Measurements from ENCODE around the gene ZNF410. TPM values are rescaled to one million over a fixed set of nuclear protein-coding genes. Genes with fewer than 3 reads are reported as not detected.

ZNF410 gene
- polyA plus RNA-seq, 1 donor from 2014 or later, result 73.7 TPM

GRCh38 chr14:73976125-73976524 is 89.5 kb downstream of the ZNF410 start:
- Histone ChIP-seq H3K9me3 (ENCODE audit: low read length) (no peaks in the 10 kb centered on the region), H4K20me1 (ENCODE audit: insufficient read depth) (no peaks in the 10 kb centered on the region), H3K27ac (ENCODE audit: low read length) (no peak overlapping the region), H3K9ac (ENCODE audit: low read length) (no peak overlapping the region), H3K4me2 (ENCODE audit: low read length) (no peak overlapping the region), H3K27me3 (ENCODE audit: insufficient read depth, low read depth, low read length) (no peaks in the 10 kb centered on the region), H2AFZ (ENCODE audit: low read depth, low read length) (no peak overlapping the region), H3K36me3 (ENCODE audit: insufficient read depth, low read length) (no peaks in the 10 kb centered on the region), H3K4me3 (ENCODE audit: low read length) (no peak overlapping the region), H3K9me2 (ENCODE audit: insufficient read depth, low read length) (no peaks in the 10 kb centered on the region), H3K79me2 (replicated peaks; ENCODE audit: insufficient read depth, low read length) (no peaks in the 10 kb centered on the region), H3F3A (ENCODE audit: insufficient read depth, low read length, poor library complexity, severe bottlenecking) (no peaks in the 10 kb centered on the region)
- TF ChIP-seq, protein P1, sequence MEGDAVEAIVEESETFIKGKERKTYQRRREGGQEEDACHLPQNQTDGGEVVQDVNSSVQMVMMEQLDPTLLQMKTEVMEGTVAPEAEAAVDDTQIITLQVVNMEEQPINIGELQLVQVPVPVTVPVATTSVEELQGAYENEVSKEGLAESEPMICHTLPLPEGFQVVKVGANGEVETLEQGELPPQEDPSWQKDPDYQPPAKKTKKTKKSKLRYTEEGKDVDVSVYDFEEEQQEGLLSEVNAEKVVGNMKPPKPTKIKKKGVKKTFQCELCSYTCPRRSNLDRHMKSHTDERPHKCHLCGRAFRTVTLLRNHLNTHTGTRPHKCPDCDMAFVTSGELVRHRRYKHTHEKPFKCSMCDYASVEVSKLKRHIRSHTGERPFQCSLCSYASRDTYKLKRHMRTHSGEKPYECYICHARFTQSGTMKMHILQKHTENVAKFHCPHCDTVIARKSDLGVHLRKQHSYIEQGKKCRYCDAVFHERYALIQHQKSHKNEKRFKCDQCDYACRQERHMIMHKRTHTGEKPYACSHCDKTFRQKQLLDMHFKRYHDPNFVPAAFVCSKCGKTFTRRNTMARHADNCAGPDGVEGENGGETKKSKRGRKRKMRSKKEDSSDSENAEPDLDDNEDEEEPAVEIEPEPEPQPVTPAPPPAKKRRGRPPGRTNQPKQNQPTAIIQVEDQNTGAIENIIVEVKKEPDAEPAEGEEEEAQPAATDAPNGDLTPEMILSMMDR (IDR thresholded peaks at IDR 0.05; ENCODE audit: poor library complexity, severe bottlenecking), result no peak
- TF ChIP-seq TAF1 (IDR thresholded peaks at IDR 0.05; ENCODE audit: low read depth) (no peak), SMC3 (conservative IDR thresholded peaks at IDR 0.05; ENCODE audit: poor library complexity) (no peak), EZH2 (IDR thresholded peaks at IDR 0.05; ENCODE audit: borderline replicate concordance, insufficient read depth, low read length, poor library complexity, severe bottlenecking) (no peak), MXI1 (conservative IDR thresholded peaks at IDR 0.05; ENCODE audit: poor library complexity, severe bottlenecking) (no peak), REST (IDR thresholded peaks at IDR 0.05; ENCODE audit: borderline replicate concordance) (no peak), POLR2AphosphoS5 (IDR thresholded peaks at IDR 0.05) (no peak), EP300 (conservative IDR thresholded peaks at IDR 0.05; ENCODE audit: poor library complexity, severe bottlenecking) (no peak), RAD21 (conservative IDR thresholded peaks at IDR 0.05) (no peak)

- no peaks in the 10 kb centered on the region for H3K27me3 ChIP-seq (ENCODE audit: insufficient read depth, low read depth, low read length)
- H4K20me1 ChIP-seq (ENCODE audit: insufficient read depth), result no peaks in the 10 kb centered on the region
- H3K9me3 ChIP-seq (ENCODE audit: low read length), result no peaks in the 10 kb centered on the region
- H3K27ac ChIP-seq (ENCODE audit: low read length), result no peak overlapping the region
- no peaks in the 10 kb centered on the region for H3K36me3 ChIP-seq (ENCODE audit: insufficient read depth, low read length)
- H3K4me2 ChIP-seq (ENCODE audit: low read length), result no peak overlapping the region
- TF ChIP-seq SMC3 (conservative IDR thresholded peaks at IDR 0.05; ENCODE audit: poor library complexity) (no peak), TAF1 (IDR thresholded peaks at IDR 0.05; ENCODE audit: low read depth) (no peak), REST (IDR thresholded peaks at IDR 0.05; ENCODE audit: borderline replicate concordance) (no peak), MXI1 (conservative IDR thresholded peaks at IDR 0.05; ENCODE audit: poor library complexity, severe bottlenecking) (no peak), EZH2 (IDR thresholded peaks at IDR 0.05; ENCODE audit: borderline replicate concordance, insufficient read depth, low read length, poor library complexity, severe bottlenecking) (no peak), RAD21 (conservative IDR thresholded peaks at IDR 0.05) (no peak), POLR2AphosphoS5 (IDR thresholded peaks at IDR 0.05) (no peak)
- TF ChIP-seq, protein P1 (IDR thresholded peaks at IDR 0.05; ENCODE audit: poor library complexity, severe bottlenecking), result no peak
- H2AFZ ChIP-seq (ENCODE audit: low read depth, low read length), result no peak overlapping the region
- H3F3A ChIP-seq (ENCODE audit: insufficient read depth, low read length, poor library complexity, severe bottlenecking), result no peaks in the 10 kb centered on the region
- no peaks in the 10 kb centered on the region for H3K9me2 ChIP-seq (ENCODE audit: insufficient read depth, low read length)
- H3K79me2 ChIP-seq (replicated peaks; ENCODE audit: insufficient read depth, low read length), result no peaks in the 10 kb centered on the region
- H3K4me3 ChIP-seq (ENCODE audit: low read length), result no peak overlapping the region
- no peak overlapping the region for H3K9ac ChIP-seq (ENCODE audit: low read length)
Measured at GRCh38 chr14:73977896-73978295, 91.2 kb downstream of the ZNF410 start.

All from neural cell (in vitro differentiated cells).